Jurkat, Clone E6-1 (cell line): ENCODE results near the gene ZNF792.
"Not testable (repeated sequence)": the region's sequence is repeated elsewhere in the genome, so short reads cannot be mapped to it uniquely, and the experiment has no call there.

Experiments
- DNase-seq: peaks from one replicate; pipeline ENCODE4 v3.0.0-alpha.2; 2011; ENCODE audit warnings: low read depth, low spot score
- H3K4me3 ChIP-seq: 2 replicates; pipeline ENCODE4 v1.5.1; 2011; ENCODE audit warnings: mild to moderate bottlenecking, low read length, control low read depth, moderate library complexity

The ZNF792 gene

DNA sequence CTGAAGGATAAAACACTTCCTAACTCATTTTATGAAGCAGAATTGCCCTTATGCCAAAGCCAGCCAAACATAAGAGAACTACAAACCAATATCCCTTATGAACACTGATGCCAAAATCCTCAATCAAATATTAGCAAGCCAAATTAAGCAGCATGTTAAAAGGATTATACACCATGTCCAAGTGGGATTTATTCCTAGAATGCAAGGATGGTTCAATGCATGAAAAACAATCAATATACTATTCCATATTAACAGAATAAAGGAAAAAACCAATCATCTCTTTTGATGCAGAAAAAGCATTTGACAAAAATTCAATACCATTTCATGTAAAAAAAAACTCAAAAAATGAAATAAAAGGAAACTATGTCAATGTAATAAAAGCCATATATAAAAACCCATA lies 10.9 kb downstream of the ZNF792 start:
- DNase-seq, result no peak
- no peak overlapping the region for H3K4me3 ChIP-seq

DNA sequence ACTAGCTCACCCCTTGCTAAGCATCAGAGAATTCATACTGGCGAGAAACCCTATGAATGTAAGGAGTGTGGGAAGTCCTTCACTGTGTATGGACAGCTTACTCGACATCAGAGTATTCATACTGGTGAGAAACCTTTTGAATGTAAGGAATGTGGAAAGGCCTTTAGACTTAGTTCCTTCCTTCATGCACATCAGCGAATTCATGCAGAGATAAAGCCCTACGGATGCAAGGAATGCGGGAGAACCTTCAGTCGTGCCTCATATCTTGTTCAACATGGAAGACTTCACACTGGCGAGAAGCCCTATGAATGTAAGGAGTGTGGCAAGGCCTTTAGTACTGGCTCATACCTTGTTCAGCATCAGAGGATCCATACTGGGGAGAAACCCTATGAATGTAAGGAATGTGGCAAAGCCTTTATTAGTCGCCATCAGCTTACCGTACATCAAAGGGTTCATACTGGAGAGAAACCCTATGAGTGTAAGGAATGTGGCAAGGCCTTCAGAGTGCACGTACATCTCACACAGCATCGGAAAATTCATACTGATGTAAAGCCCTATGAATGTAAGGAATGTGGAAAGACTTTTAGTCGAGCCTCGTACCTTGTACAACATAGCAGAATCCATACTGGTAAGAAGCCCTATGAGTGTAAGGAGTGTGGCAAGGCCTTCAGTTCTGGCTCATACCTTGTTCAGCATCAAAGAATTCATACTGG lies 20.0 kb downstream of the ZNF792 start:
- no peak for DNase-seq
- H3K4me3 ChIP-seq, result no peak overlapping the region

DNA sequence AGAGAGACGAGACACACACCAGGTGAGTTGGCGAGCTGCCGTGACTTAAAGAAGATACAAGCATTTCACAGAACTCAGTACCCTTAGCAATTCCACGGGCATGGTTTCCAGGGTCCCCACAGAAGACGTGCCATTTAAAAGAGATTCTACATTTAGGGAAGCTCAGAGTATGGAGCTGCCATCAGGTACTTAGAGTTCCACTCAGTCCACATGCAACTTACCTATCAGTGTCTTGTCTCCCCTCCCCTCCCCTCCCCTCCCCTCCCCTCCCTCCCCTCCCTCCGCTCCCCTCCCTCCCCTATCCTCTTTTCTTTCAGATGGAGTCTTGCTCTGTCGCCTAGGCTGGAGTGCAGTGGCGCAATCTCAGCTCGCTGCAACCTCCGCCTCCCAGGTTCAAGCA lies 25.1 kb downstream of the ZNF792 start:
- DNase-seq, result no peak
- no peak overlapping the region for H3K4me3 ChIP-seq

DNA sequence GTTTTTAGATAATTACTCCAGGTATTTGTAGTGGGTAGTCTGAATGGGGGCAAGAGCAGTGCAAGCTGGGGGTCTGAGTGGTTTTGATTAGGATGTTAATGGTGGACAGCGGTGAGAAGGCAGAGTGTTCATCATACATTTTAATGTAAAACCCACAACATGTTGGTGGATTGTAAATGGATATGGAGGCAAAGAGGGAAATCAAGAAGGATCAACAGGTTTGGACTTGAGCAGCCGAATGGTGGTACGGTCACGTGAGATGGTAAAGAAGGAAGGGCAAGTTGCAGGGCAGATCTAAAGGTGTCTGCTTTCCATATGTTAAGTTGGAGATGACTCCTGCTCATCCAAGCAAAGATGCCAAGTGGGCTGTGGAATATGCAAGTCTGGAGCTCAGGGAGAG lies 27.8 kb downstream of the ZNF792 start:
- H3K4me3 ChIP-seq, result no peak overlapping the region
- no peak for DNase-seq

DNA sequence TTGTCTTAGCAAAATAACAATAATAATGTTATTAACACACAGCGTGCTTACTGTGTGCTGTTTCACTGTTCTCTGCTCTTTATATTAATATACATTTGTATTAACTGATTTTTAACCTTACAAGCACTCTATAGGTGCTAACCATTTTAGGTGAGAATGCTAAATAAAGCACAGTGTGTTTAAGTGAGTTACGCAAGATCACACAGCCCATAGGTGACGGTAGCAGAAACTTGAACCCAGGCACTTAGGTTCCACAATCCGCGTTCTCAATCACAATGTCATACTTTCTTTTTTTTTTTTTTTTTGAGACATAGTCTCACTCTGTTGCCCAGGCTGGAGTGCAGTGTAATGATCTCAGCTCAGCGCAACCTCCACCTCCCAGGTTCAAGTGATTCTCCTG lies 31.5 kb downstream of the ZNF792 start:
- DNase-seq, result no peak
- H3K4me3 ChIP-seq, result no peak overlapping the region

DNA sequence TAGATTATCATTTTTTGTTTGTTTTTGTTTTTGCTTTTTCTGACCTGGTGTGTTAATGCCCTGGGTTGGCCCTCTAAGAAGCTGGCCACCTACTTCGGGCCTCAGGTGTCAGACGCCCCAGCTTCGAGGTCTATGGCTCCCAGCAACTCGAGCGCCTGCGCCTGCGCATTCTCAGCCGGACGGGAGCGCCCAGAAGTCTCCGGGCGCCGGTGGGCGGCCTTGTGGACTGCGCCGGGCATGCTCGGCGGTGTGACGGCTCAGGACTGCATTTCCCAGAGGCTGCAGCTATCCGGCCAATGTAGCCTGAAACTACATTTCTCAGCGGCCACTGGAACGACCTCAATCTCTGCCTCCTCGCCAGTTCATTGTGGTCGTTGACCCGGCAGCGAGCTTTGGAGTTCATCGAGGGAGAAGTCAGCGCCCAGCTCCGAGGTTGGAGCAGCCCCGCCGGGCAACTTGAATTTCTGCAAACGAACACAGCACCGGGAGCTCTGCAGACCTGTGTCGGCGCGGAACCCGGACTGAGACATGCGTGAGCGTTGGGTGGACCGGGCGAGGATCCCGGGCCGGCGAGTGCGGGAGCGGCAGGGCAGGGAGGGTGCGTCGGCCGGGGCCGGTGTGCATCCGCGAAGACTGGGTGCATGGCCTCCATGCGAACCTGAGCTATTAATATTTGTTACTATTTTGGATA lies 37.2 kb downstream of the ZNF792 start, which contains the start of gene ZNF30:
ZNF30 (plus strand) TSS at position 219 of the 691 bp plus-strand sequence. CDS start 3,045 bp downstream, outside the sequence.
- H3K4me3 ChIP-seq, result peak within 1 kb of the TSS; percentile 82
- DNase-seq, result peak; percentile 62

DNA sequence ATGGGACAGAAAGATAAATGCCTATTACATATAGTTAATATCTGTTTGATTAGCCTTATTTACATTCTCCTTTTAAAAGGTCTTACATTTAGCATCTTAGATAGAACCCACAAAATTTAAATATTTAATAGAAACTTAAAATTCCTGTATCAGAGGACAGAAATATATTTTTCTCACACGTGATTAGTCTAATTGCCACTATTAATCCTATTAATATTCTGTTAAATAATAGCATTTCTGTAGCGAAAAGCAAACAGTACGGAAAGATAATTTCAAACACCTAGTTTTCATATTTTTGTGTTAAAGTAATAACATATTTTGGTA lies 37.7 kb downstream of the ZNF792 start:
- H3K4me3 ChIP-seq, result peak overlapping the region; percentile 82
- no peak for DNase-seq

DNA sequence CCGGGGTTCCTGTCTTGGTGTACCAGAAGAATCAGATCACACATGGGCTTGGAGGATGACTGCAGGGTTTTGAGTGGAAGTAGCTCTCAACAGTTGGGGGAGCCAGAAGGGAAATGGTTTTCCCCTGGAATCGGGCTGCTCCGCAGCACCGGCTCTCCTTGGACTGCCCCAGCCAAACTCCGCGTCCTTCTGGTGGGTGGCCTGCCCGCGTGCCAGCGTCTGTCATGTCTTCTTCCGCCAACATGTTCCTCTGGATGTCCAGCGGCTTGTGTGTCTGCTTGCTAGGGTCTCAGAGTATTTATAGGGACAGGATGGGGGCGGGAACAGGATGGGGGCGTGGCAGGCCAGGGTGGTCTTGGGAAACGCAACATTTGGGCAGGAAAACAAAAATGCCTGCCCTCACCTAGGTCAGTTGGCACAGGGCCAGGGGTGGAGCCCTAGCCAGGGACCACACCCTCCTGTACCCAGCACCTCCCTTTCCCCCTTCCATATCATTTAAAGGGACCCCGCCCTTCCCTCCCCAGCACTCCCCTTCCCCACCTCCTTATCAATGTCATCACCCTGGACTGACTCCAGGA lies 38.7 kb downstream of the ZNF792 start:
- no peak overlapping the region for H3K4me3 ChIP-seq
- DNase-seq, result no peak

DNA sequence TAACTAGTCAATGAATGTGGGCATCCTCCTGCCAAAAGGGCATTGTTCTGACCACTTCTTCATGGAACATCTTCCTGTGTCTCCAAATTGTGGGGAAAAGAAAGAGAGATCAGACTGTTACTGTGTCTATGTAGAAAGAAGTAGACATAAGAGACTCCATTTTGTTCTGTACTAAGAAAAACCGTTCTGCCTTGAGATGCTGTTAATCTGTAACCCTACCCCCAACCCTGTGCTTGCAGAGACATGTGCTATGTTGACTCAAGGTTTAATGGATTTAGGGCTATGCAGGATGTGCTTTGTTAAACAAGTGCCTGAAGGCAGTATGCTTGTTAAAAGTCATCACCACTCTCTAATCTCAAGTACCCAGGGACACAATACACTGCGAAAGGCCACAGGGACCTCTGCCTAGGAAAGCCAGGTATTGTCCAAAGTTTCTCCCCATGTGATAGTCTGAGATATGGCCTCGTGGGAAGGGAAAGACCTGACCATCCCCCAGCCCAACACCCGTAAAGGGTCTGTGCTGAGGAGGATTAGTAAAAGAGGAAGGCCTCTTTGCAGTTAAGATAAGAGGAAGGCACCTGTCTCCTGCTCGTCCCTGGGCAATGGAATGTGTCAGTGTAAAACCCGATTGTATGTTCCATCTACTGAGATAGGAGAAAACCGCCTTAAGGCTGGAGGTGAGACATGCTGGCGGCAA lies 43.8 kb downstream of the ZNF792 start:
- not testable (repeated sequence) for DNase-seq, H3K4me3 ChIP-seq

DNA sequence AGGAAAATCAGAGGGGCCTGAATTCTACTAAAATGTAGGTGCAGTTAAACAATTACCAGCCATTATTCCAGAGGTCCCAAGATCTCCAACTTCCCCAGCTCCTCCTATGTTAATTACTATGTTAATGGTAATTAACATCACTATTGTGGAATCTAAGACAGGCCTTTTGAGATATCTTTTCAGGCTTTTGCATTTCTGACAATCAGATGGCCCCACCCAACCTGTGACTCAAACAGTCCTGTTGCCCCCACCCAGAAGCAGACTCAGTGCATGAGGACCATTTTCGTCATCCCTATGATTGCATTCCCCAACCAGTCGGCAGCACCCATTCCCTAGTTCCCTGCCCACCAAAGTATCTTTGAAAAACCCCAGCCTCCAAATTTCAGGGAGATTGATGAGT lies 45.8 kb downstream of the ZNF792 start:
- no peak for DNase-seq
- no peak overlapping the region for H3K4me3 ChIP-seq

DNA sequence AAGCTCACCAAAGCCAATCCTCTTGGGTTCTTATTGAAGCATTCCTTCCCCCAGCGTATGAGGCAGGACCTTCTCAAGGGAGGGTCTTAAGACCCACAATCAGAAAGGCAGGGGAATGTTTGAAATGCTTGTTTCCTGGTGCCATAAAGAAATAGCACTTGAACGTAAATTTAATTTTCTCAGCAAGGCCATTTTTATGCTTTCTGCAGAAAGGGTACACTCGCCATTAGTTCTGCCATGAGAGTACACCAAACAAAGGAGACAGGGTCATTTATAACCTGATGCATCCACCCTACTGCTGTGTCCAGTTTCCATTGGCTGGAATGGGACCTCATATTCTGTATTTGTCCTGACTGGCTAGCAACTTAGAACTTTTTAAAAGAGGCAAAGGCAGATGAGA lies 46.9 kb downstream of the ZNF792 start:
- H3K4me3 ChIP-seq, DNase-seq: not testable (repeated sequence)

DNA sequence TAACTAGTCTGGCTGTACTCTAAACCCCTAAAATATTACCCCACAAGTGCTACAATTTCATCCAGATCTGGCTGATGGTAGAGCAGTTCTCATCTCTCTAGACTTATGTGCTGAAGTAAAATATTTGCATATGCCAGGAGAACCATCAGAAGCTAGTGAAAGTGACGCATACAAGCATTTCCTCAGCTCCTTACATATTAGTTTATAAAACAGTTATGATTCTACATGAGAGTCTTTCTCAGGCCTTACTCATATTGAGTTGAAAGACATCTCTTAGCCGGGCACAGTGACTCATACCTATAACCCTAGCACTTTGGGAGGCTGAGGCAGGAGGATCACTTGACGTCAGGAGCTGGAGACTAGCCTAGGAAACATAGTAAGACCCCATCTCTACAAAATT lies 53.3 kb downstream of the ZNF792 start:
- DNase-seq, result no peak
- H3K4me3 ChIP-seq, result no peak overlapping the region
